ENCODE measurements around the gene VPS33B. TPM values are rescaled to one million over a fixed set of nuclear protein-coding genes. Genes with fewer than 3 reads are reported as not detected.
"Not testable (repeated sequence)": the region's sequence is repeated elsewhere in the genome, so short reads cannot be mapped to it uniquely, and the experiment has no call there.

The VPS33B gene
- total and polyA plus RNA-seq, 3 experiments from 2014 or later = 10.6 to 20.6 (median 20.4) TPM

DNA sequence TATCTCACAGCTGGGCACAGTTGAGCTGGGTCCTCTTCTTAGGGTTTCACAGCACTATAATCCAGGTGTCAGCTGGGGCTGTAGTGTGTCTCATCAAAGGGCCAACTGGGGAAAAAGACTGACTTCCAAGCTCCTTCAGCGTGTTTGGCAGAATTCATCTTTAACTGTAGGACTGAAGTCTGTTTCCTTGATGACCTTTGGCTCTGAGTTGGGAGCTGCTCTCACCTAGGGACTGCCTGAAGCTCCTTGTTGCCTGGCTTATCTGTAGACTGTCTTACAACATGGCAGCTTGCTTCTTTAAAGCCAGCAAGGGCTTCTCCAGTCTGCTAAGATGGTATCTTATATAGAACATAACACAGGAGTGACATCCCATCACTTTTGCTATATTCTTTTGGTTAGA lies 5.3 kb upstream of the VPS33B start:
- Mint-ChIP-seq H3K27ac (peak overlapping the region in 1 of 8 donors; percentile 52), H3K36me3 (no peaks in the 10 kb centered on the region), H3K4me3 (no peak overlapping the region), H3K27me3 (no peaks in the 10 kb centered on the region), H3K9me3 (no peaks in the 10 kb centered on the region), H3K4me1 (peaks cover 5 to 9% (median 7%) of the 10 kb centered on the region in 3 donors)
- ChIA-PET CTCF (interaction anchor here (1.3 to 1.7 kb wide), 2 partner anchors 70 to 71 kb away, joined by 4 to 5 read pairs; no protein-coding TSS in a partner anchor), POLR2A (no interaction called here)
- no peak for DNase-seq
- Histone ChIP-seq H3K27ac (ENCODE audit: low read depth, low read length) (no peak overlapping the region), H3K4me3 (ENCODE audit: low read length) (no peak overlapping the region), H3K27me3 (ENCODE audit: insufficient read depth, low read length, poor library complexity, severe bottlenecking) (no peaks in the 10 kb centered on the region), H3K9me3 (ENCODE audit: low read length) (no peaks in the 10 kb centered on the region), H3K4me1 (ENCODE audit: insufficient read depth, low read length) (no peaks in the 10 kb centered on the region), H3K36me3 (ENCODE audit: insufficient read depth, low read length) (no peaks in the 10 kb centered on the region)

DNA sequence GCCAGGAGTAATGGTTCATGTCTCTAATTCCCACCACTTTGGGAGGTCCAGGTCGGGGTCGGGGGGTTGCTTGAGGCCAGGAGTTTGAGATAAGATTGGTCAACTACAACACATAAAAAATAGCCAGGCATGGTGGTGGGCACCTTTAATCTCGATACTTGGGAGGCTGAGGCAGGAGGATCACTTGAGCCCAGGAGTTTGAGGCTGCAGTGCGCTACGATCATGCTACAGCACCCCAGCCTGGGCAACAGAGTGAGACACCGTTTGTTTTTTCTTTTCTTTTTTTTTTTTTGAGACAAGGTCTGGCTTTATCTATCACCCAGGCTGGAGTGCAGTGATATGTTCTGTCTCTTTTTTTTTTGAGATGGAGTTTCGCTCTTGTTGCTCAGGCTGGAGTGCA lies 1.3 kb upstream of the VPS33B start:
- H3K4me3 ChIP-seq (ENCODE audit: low read length) = no peak overlapping the region
- no peaks in the 10 kb centered on the region for H3K27me3 ChIP-seq (ENCODE audit: insufficient read depth, low read length, poor library complexity, severe bottlenecking)
- no peaks in the 10 kb centered on the region for H3K9me3 ChIP-seq (ENCODE audit: low read length)
- peak overlapping the region in 3 of 7 donors; percentile 28 to 56 (median 34) for H3K4me3 Mint-ChIP-seq
- H3K27me3 Mint-ChIP-seq = no peaks in the 10 kb centered on the region
- peaks cover 16% of the 10 kb centered on the region for H3K4me1 ChIP-seq (ENCODE audit: insufficient read depth, low read length)
- DNase-seq = no peak
- peaks cover 0 to 13% (median 2%) of the 10 kb centered on the region in 3 donors for H3K36me3 Mint-ChIP-seq
- no peak overlapping the region for H3K27ac ChIP-seq (ENCODE audit: low read depth, low read length)
- ChIA-PET CTCF (no interaction called here), POLR2A (interaction anchor here (0.5 kb wide), 1 partner anchor 69 kb away, joined by 10 read pairs; the partner anchor contains the start of gene RCCD1)
- no peaks in the 10 kb centered on the region for H3K36me3 ChIP-seq (ENCODE audit: insufficient read depth, low read length)
- H3K27ac Mint-ChIP-seq = peak overlapping the region in 1 of 8 donors; percentile 94
- H3K9me3 Mint-ChIP-seq = no peaks in the 10 kb centered on the region
- peaks cover 32 to 41% (median 36%) of the 10 kb centered on the region in 3 donors for H3K4me1 Mint-ChIP-seq

DNA sequence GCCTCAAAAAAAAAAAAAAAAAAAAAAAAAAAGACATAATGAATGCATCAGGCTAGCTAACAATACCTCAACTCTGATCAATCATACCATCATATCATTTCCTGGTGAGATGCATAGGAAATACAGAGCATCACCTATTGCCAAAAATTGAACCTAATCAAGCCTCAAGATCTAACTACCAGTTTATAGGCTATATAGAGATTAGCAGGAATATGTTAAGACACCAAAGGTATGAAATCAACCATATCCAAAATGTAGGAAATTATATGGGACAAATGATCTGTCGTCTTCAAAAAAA lies 387 bp upstream of the VPS33B start:
- H3K4me3 ChIP-seq (ENCODE audit: low read length) = peak overlapping the region; percentile 79
- peaks cover 16% of the 10 kb centered on the region for H3K4me1 ChIP-seq (ENCODE audit: insufficient read depth, low read length)
- Mint-ChIP-seq H3K9me3 (no peaks in the 10 kb centered on the region), H3K27ac (peak overlapping the region; percentile 80 to 98 (median 92)), H3K4me1 (peaks cover 40 to 50% (median 44%) of the 10 kb centered on the region in 3 donors), H3K4me3 (peak overlapping the region; percentile 90 to 98 (median 95)), H3K27me3 (no peaks in the 10 kb centered on the region), H3K36me3 (peaks cover 0 to 18% (median 2%) of the 10 kb centered on the region in 3 donors)
- peak overlapping the region; percentile 85 for H3K27ac ChIP-seq (ENCODE audit: low read depth, low read length)
- CTCF ChIA-PET = interaction anchor here (0.7 to 3.9 kb wide), 6 partner anchors 9 to 90 kb away, joined by 3 to 12 read pairs (median 5); partner anchors contain the start of gene HDDC3
- no peaks in the 10 kb centered on the region for H3K9me3 ChIP-seq (ENCODE audit: low read length)
- H3K27me3 ChIP-seq (ENCODE audit: insufficient read depth, low read length, poor library complexity, severe bottlenecking) = no peaks in the 10 kb centered on the region
- no peak for DNase-seq
- POLR2A ChIA-PET = interaction anchor here (0.6 kb wide), 1 partner anchor 46 kb away, joined by 5 read pairs; no protein-coding TSS in a partner anchor
- no peaks in the 10 kb centered on the region for H3K36me3 ChIP-seq (ENCODE audit: insufficient read depth, low read length)

DNA sequence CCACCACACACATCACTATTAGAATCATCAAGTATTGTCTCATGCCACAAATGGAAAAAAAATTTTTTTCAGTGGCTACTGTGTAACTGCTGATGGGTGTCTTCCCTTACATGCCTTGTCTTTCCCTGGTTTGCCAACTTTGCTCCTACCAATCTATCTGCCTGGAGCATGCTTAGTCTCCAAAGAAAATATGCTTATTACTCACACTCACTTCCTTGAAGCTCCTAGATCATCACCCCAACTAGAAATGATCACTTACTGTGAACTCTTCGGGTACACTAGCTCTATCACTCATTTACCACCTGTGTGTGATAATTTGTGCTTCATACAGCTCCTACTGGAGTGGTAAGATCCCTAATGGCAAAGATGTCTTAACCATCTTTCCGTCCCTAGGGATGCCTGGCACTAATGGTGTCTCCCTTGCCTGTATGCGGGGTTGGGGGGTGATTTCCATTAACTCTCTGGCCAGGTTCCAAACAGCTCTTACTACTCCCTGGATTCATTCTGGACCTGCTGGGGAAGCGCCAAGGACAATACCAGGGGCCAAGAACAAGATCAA lies 799 bp downstream of the VPS33B start:
- Histone ChIP-seq H3K9me3 (ENCODE audit: low read length) (no peaks in the 10 kb centered on the region), H3K27me3 (ENCODE audit: insufficient read depth, low read length, poor library complexity, severe bottlenecking) (no peaks in the 10 kb centered on the region), H3K36me3 (ENCODE audit: insufficient read depth, low read length) (no peaks in the 10 kb centered on the region), H3K4me3 (ENCODE audit: low read length) (peak overlapping the region; percentile 79), H3K27ac (ENCODE audit: low read depth, low read length) (peak overlapping the region; percentile 85), H3K4me1 (ENCODE audit: insufficient read depth, low read length) (peaks cover 16% of the 10 kb centered on the region)
- H3K27me3 Mint-ChIP-seq = no peaks in the 10 kb centered on the region
- ChIA-PET POLR2A (interaction anchor here (1.0 kb wide), 1 partner anchor 90 kb away, joined by 3 read pairs; the partner anchor contains the start of gene HDDC3), CTCF (interaction anchor here (1.3 to 3.9 kb wide), 4 partner anchors 12 to 89 kb away, joined by 3 to 12 read pairs (median 8); partner anchors contain the start of gene HDDC3)
- DNase-seq = no peak
- H3K36me3 Mint-ChIP-seq = peaks cover 0 to 27% (median 6%) of the 10 kb centered on the region in 3 donors
- peaks cover 41 to 57% (median 49%) of the 10 kb centered on the region in 3 donors for H3K4me1 Mint-ChIP-seq
- H3K27ac Mint-ChIP-seq = peak overlapping the region; percentile 80 to 98 (median 92)
- H3K9me3 Mint-ChIP-seq = no peaks in the 10 kb centered on the region
- peak overlapping the region; percentile 90 to 98 (median 95) for H3K4me3 Mint-ChIP-seq

DNA sequence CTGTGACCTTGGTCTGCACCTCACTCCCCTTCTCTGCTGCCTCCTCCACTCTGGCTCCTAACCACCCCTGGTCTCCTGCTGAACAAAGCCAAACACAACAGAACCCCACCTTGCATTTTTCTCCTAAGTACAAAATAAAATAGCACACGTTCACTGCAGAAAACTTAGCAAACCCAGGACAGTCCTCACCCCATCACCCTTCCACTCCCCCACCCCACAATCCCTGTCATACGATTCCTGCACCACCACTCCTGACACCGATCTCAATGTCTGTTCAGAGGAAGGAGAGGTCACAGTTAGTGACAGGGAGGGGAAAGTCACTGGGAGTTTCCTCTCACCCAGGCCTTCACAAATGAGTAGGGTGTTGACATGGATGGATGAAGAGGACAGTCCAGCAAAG lies 4.2 kb downstream of the VPS33B start:
- POLR2A ChIA-PET = no interaction called here
- H3K27me3 ChIP-seq (ENCODE audit: insufficient read depth, low read length, poor library complexity, severe bottlenecking) = no peaks in the 10 kb centered on the region
- peaks cover 38 to 59% (median 53%) of the 10 kb centered on the region in 3 donors for H3K4me1 Mint-ChIP-seq
- H3K4me3 Mint-ChIP-seq = peak overlapping the region in 1 of 7 donors; percentile 48
- no peaks in the 10 kb centered on the region for H3K9me3 ChIP-seq (ENCODE audit: low read length)
- CTCF ChIA-PET = no interaction called here
- peak overlapping the region; percentile 11 to 86 (median 63) for H3K27ac Mint-ChIP-seq
- peaks cover 16% of the 10 kb centered on the region for H3K4me1 ChIP-seq (ENCODE audit: insufficient read depth, low read length)
- peaks cover 0 to 47% (median 6%) of the 10 kb centered on the region in 3 donors for H3K36me3 Mint-ChIP-seq
- H3K27me3 Mint-ChIP-seq = no peaks in the 10 kb centered on the region
- peaks cover 15% of the 10 kb centered on the region for H3K36me3 ChIP-seq (ENCODE audit: insufficient read depth, low read length)
- no peak overlapping the region for H3K4me3 ChIP-seq (ENCODE audit: low read length)
- H3K9me3 Mint-ChIP-seq = no peaks in the 10 kb centered on the region
- peak overlapping the region; percentile 7 for H3K27ac ChIP-seq (ENCODE audit: low read depth, low read length)
- no peak for DNase-seq

DNA sequence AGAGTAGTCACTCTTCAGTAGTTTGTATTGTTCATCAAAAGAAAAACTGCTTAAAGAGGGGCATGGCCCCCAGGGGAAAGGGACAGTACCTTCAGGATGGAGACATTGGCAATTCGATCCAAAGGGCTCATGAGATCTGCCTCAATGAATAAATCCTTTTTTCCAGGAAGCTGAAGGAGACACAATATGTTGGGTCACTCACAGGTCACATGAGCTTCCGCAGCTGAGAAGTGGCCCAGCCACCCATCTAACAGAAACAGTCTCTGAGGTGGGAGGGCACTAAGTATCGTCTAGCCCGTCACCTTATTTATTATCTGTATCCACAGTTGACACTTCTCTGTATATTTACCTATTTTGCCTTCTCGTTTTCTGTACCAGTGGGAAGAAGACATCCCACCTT lies 4.7 kb downstream of the VPS33B start:
- no peak for DNase-seq
- peak overlapping the region in 2 of 7 donors; percentile 11 to 48 for H3K4me3 Mint-ChIP-seq
- CTCF ChIA-PET = no interaction called here

DNA sequence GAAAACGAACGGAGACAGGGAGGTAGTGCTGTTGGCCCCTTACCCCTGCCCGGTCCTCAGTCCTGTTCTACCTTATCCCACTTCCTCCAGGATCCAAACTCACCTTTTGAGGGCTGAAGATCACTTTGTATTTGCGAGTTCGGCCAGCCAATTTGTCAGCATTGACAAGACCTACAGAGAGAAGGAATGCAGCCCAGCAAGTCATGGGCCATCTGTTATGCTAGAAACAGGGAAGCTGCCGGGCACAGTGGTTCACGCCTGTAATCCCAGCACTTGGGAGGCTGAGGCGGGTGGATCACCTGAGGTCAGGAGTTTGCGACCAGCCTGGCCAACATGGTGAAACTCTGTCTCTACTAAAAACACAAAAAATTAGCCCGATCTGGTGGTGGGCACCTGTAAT lies 8.7 kb downstream of the VPS33B start:
- POLR2A ChIA-PET; H3K27me3 Mint-ChIP-seq; H3K27ac ChIP-seq (ENCODE audit: low read depth, low read length); H3K4me1 ChIP-seq (ENCODE audit: insufficient read depth, low read length); H3K4me3 ChIP-seq (ENCODE audit: low read length); H3K27ac Mint-ChIP-seq; DNase-seq; H3K27me3 ChIP-seq (ENCODE audit: insufficient read depth, low read length, poor library complexity, severe bottlenecking); H3K9me3 ChIP-seq (ENCODE audit: low read length); CTCF ChIA-PET; H3K9me3 Mint-ChIP-seq; H3K4me3 Mint-ChIP-seq: not testable (repeated sequence)
- H3K4me1 Mint-ChIP-seq = peaks cover 9 to 22% (median 17%) of the 10 kb centered on the region in 3 donors
- peaks cover 0 to 74% (median 15%) of the 10 kb centered on the region in 3 donors for H3K36me3 Mint-ChIP-seq
- H3K36me3 ChIP-seq (ENCODE audit: insufficient read depth, low read length) = peaks cover 35% of the 10 kb centered on the region

More for the DNA sequence above, 4.7 kb downstream of the VPS33B start:
- no peaks in the 10 kb centered on the region for H3K27me3 ChIP-seq (ENCODE audit: insufficient read depth, low read length, poor library complexity, severe bottlenecking)
- POLR2A ChIA-PET = no interaction called here
- peak overlapping the region; percentile 24 to 86 (median 63) for H3K27ac Mint-ChIP-seq
- no peaks in the 10 kb centered on the region for H3K9me3 ChIP-seq (ENCODE audit: low read length)
- H3K4me3 ChIP-seq (ENCODE audit: low read length) = no peak overlapping the region
- H3K36me3 ChIP-seq (ENCODE audit: insufficient read depth, low read length) = peaks cover 19% of the 10 kb centered on the region
- peaks cover 16% of the 10 kb centered on the region for H3K4me1 ChIP-seq (ENCODE audit: insufficient read depth, low read length)
- H3K27ac ChIP-seq (ENCODE audit: low read depth, low read length) = peak overlapping the region; percentile 7
- no peaks in the 10 kb centered on the region for H3K27me3 Mint-ChIP-seq
- H3K9me3 Mint-ChIP-seq = no peaks in the 10 kb centered on the region
- peaks cover 34 to 54% (median 49%) of the 10 kb centered on the region in 3 donors for H3K4me1 Mint-ChIP-seq
- H3K36me3 Mint-ChIP-seq = peaks cover 0 to 52% (median 6%) of the 10 kb centered on the region in 3 donors

DNA sequence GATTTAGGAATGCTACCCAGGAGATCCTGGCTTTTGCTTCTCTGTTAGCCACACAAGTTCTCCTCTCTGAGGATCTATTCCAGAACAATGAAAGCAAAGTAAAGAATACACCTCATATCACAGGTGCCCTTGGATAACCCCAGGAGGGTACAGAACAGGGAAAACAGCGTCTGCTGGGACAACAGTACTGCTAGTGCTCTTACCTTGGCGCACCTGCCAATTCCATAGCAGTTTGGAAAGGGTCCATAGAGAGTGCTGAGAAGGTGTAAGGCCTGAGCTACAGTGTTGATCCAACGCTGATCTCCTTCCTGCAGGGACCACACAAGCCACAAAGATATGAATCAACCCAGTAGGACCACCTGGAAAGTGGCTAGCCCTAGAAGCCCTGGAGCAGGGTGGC lies 15.1 kb downstream of the VPS33B start:
- Histone ChIP-seq H3K36me3 (ENCODE audit: insufficient read depth, low read length) (peaks cover 44% of the 10 kb centered on the region), H3K4me3 (ENCODE audit: low read length) (no peak overlapping the region), H3K27me3 (ENCODE audit: insufficient read depth, low read length, poor library complexity, severe bottlenecking) (no peaks in the 10 kb centered on the region), H3K4me1 (ENCODE audit: insufficient read depth, low read length) (no peaks in the 10 kb centered on the region), H3K9me3 (ENCODE audit: low read length) (no peaks in the 10 kb centered on the region), H3K27ac (ENCODE audit: low read depth, low read length) (no peak overlapping the region)
- H3K9me3 Mint-ChIP-seq = no peaks in the 10 kb centered on the region
- peak overlapping the region in 3 of 8 donors; percentile 15 to 47 (median 39) for H3K27ac Mint-ChIP-seq
- H3K4me3 Mint-ChIP-seq = no peak overlapping the region
- POLR2A ChIA-PET = no interaction called here
- H3K4me1 Mint-ChIP-seq = no peaks in the 10 kb centered on the region
- no peaks in the 10 kb centered on the region for H3K27me3 Mint-ChIP-seq
- DNase-seq = no peak
- CTCF ChIA-PET = interaction anchor here (0.6 kb wide), 1 partner anchor 39 kb away, joined by 3 read pairs; no protein-coding TSS in a partner anchor
- peaks cover 0 to 88% (median 27%) of the 10 kb centered on the region in 3 donors for H3K36me3 Mint-ChIP-seq
